ENCODE results near the gene CDC42EP5. TPM values are rescaled to one million over a fixed set of nuclear protein-coding genes. Genes with fewer than 3 reads are reported as not detected.

Gene CDC42EP5
- total RNA-seq, 1 donor from 2014 or later = 8.7 TPM

- intact Hi-C loops (cut with micrococcal nuclease) = no loop called here
- peak; percentile 33 for TF ChIP-seq CTCF (IDR thresholded peaks at IDR 0.05; ENCODE audit: borderline replicate concordance)
- Histone ChIP-seq H3K4me1 (peaks cover 60% of the 10 kb centered on the region), H3K27ac (replicated peaks) (peak overlapping the region; percentile 99), H3K36me3 (peaks cover 45% of the 10 kb centered on the region), H3K4me3 (peak overlapping the region; percentile 73), H3K9me3 (replicated peaks) (no peaks in the 10 kb centered on the region), H3K27me3 (ENCODE audit: low read depth) (no peaks in the 10 kb centered on the region)
- peak; percentile 82 for DNase-seq
Measured at GRCh38 chr19:54462655-54463530, 10.2 kb downstream of the CDC42EP5 start.

GRCh38 chr19:54462047-54462654, 10.9 kb downstream of the CDC42EP5 start:
- H3K27me3 ChIP-seq (ENCODE audit: low read depth) = no peaks in the 10 kb centered on the region
- no peaks in the 10 kb centered on the region for H3K9me3 ChIP-seq (replicated peaks)
- peaks cover 60% of the 10 kb centered on the region for H3K4me1 ChIP-seq
- intact Hi-C loops (cut with micrococcal nuclease) = no loop called here
- no peak for TF ChIP-seq CTCF (IDR thresholded peaks at IDR 0.05; ENCODE audit: borderline replicate concordance)
- H3K27ac ChIP-seq (replicated peaks) = peak overlapping the region; percentile 99
- DNase-seq = no peak
- peaks cover 52% of the 10 kb centered on the region for H3K36me3 ChIP-seq
- H3K4me3 ChIP-seq = peak overlapping the region; percentile 73

GRCh38 chr19:54461613-54462012, 11.5 kb downstream of the CDC42EP5 start:
- peaks cover 60% of the 10 kb centered on the region for H3K4me1 ChIP-seq
- DNase-seq = no peak
- H3K27me3 ChIP-seq (ENCODE audit: low read depth) = no peaks in the 10 kb centered on the region
- H3K9me3 ChIP-seq (replicated peaks) = no peaks in the 10 kb centered on the region
- peaks cover 57% of the 10 kb centered on the region for H3K36me3 ChIP-seq
- H3K4me3 ChIP-seq = peak overlapping the region; percentile 73
- peak overlapping the region; percentile 99 for H3K27ac ChIP-seq (replicated peaks)
- intact Hi-C loops (cut with micrococcal nuclease) = no loop called here
- TF ChIP-seq CTCF (IDR thresholded peaks at IDR 0.05; ENCODE audit: borderline replicate concordance) = no peak

GRCh38 chr19:54461210-54461609, 11.9 kb downstream of the CDC42EP5 start:
- no peak for TF ChIP-seq CTCF (IDR thresholded peaks at IDR 0.05; ENCODE audit: borderline replicate concordance)
- H3K4me3 ChIP-seq = no peak overlapping the region
- intact Hi-C loops (cut with micrococcal nuclease) = no loop called here
- peaks cover 60% of the 10 kb centered on the region for H3K4me1 ChIP-seq
- peaks cover 62% of the 10 kb centered on the region for H3K36me3 ChIP-seq
- DNase-seq = no peak
- H3K27me3 ChIP-seq (ENCODE audit: low read depth) = no peaks in the 10 kb centered on the region
- H3K9me3 ChIP-seq (replicated peaks) = no peaks in the 10 kb centered on the region
- peak overlapping the region; percentile 99 for H3K27ac ChIP-seq (replicated peaks)

GRCh38 chr19:54460230-54461005, 12.7 kb downstream of the CDC42EP5 start:
- intact Hi-C loops (cut with micrococcal nuclease) = no loop called here
- H3K27ac ChIP-seq (replicated peaks) = no peak overlapping the region
- H3K36me3 ChIP-seq = peaks cover 69% of the 10 kb centered on the region
- no peaks in the 10 kb centered on the region for H3K9me3 ChIP-seq (replicated peaks)
- H3K4me3 ChIP-seq = no peak overlapping the region
- H3K27me3 ChIP-seq (ENCODE audit: low read depth) = no peaks in the 10 kb centered on the region
- peaks cover 60% of the 10 kb centered on the region for H3K4me1 ChIP-seq
- no peak for TF ChIP-seq CTCF (IDR thresholded peaks at IDR 0.05; ENCODE audit: borderline replicate concordance)
- DNase-seq = no peak

Measured in left ventricle myocardium inferior (tissue), 1 donor.